H7 (cell line): ENCODE measurements around the gene DROSHA. TPM values are rescaled to one million over a fixed set of nuclear protein-coding genes. Genes with fewer than 3 reads are reported as not detected.
"Not testable (repeated sequence)": the region's sequence is repeated elsewhere in the genome, so short reads cannot be mapped to it uniquely, and the experiment has no call there.

Source experiments
- DNase-seq: peaks from one replicate; pipeline ENCODE4 v3.0.0; 2012
- H3K27me3 ChIP-seq: 2 replicates; pipeline ENCODE4 v1.6.0; 2011; ENCODE audit warnings: mild to moderate bottlenecking, low read length; ENCODE audit not compliant: control insufficient read depth, insufficient read depth
- H3K36me3 ChIP-seq: replicated peaks from 2 replicates; pipeline ENCODE4 v1.5.1; 2011; ENCODE audit warnings: low read length; ENCODE audit not compliant: control insufficient read depth, insufficient read depth
- H3K4me3 ChIP-seq: 2 replicates; pipeline ENCODE4 v1.5.1; 2011; ENCODE audit warnings: low read depth, mild to moderate bottlenecking, control low read depth, low read length, moderate library complexity; ENCODE audit not compliant: insufficient read depth
- total RNA-seq: library from RNA; depleted of rRNA; stranded (reverse); fragments of >200 nt; shearing (Covaris generic); gene quantifications from 2 replicates; pipeline ENCODE4 v1.2.3, GENCODE V29; 2014; rRNA removed

The DROSHA gene, protein sequence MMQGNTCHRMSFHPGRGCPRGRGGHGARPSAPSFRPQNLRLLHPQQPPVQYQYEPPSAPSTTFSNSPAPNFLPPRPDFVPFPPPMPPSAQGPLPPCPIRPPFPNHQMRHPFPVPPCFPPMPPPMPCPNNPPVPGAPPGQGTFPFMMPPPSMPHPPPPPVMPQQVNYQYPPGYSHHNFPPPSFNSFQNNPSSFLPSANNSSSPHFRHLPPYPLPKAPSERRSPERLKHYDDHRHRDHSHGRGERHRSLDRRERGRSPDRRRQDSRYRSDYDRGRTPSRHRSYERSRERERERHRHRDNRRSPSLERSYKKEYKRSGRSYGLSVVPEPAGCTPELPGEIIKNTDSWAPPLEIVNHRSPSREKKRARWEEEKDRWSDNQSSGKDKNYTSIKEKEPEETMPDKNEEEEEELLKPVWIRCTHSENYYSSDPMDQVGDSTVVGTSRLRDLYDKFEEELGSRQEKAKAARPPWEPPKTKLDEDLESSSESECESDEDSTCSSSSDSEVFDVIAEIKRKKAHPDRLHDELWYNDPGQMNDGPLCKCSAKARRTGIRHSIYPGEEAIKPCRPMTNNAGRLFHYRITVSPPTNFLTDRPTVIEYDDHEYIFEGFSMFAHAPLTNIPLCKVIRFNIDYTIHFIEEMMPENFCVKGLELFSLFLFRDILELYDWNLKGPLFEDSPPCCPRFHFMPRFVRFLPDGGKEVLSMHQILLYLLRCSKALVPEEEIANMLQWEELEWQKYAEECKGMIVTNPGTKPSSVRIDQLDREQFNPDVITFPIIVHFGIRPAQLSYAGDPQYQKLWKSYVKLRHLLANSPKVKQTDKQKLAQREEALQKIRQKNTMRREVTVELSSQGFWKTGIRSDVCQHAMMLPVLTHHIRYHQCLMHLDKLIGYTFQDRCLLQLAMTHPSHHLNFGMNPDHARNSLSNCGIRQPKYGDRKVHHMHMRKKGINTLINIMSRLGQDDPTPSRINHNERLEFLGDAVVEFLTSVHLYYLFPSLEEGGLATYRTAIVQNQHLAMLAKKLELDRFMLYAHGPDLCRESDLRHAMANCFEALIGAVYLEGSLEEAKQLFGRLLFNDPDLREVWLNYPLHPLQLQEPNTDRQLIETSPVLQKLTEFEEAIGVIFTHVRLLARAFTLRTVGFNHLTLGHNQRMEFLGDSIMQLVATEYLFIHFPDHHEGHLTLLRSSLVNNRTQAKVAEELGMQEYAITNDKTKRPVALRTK (N-terminal part only)
- total RNA-seq, result 36.0 and 81.8 TPM in 2 replicates

DNA sequence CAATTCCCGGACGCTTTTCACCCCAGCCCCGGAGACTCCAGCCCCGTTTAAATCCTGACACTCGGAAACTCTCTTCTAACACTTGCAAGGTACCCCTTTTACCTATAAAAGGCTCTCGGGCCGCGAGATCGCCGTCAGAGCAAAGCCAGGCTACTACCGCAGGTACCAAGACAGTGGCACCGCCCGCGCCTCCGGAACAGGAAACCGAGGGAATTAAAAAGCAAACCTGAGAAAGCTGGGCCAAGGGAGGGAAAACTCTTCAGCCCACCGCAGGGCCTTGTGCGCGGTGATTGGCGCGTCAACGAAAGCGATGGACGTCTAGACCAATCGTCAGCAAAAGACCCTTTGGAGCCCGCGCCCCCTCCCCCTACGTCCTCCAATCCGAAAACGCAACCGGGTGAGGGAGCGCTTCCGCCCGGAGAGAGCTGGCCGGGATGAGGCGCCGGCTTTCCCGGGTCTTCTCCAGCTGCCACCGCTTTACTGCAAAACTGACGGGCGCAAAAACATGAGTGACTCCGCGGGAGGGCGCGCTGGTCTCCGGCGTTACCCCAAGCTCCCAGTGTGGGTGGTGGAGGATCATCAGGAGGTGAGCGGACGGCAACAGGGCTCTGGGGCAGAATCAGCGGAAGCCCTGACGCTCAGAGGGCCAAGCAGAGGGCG is at the start of gene DROSHA, which contains the start of gene C5orf22:
Gene DROSHA, minus strand, starts transcription at position 206 of the 660 bp plus-strand sequence. CDS start 3,034 bp downstream, outside the sequence.
Gene C5orf22, plus strand, starts transcription at position 414 of the 660 bp plus-strand sequence. Its CDS starts 92 bp downstream, at position 506.
- Histone ChIP-seq H3K27me3 (no peaks in the 10 kb centered on the region), H3K36me3 (peaks cover 17% of the 10 kb centered on the region), H3K4me3 (peak within 1 kb of the TSS; percentile 90)
- DNase-seq, result peak; percentile 96

GRCh38 chr5:31579558-31579957 is 47.7 kb upstream of the DROSHA start:
- Histone ChIP-seq H3K4me3 (no peak overlapping the region), H3K36me3 (no peaks in the 10 kb centered on the region), H3K27me3 (no peaks in the 10 kb centered on the region)
- DNase-seq, result no peak

GRCh38 chr5:31577438-31577837 is 45.5 kb upstream of the DROSHA start:
- no peak for DNase-seq
- H3K36me3 ChIP-seq, result no peaks in the 10 kb centered on the region
- H3K4me3 ChIP-seq, result no peak overlapping the region
- H3K27me3 ChIP-seq, result no peaks in the 10 kb centered on the region

DNA sequence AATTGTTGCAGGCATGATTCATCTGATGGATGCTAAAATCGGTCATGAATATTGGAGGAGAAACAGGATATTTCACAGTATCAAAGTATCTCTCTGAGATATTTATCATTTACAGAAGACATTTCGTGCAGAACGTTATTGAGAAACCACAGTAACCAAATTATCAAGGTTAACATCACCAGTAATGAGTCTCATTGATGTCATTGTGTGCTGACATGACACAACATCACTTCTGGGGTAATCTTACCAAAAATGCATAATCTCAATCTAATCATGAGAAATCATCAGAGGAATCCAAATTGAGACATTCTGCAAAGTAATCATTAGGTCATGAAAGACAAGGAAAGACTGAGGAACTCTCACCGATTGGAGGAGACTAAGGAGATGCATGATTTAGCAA is 42.9 kb upstream of the DROSHA start:
- H3K27me3 ChIP-seq, result no peaks in the 10 kb centered on the region

GRCh38 chr5:31573494-31574142 is 41.7 kb upstream of the DROSHA start:
- Histone ChIP-seq H3K27me3 (no peaks in the 10 kb centered on the region), H3K36me3 (no peaks in the 10 kb centered on the region), H3K4me3 (no peak overlapping the region)
- no peak for DNase-seq

More for the DNA sequence above, 42.9 kb upstream of the DROSHA start:
- Histone ChIP-seq H3K36me3 (no peaks in the 10 kb centered on the region), H3K4me3 (no peak overlapping the region)
- DNase-seq, result no peak

DNA sequence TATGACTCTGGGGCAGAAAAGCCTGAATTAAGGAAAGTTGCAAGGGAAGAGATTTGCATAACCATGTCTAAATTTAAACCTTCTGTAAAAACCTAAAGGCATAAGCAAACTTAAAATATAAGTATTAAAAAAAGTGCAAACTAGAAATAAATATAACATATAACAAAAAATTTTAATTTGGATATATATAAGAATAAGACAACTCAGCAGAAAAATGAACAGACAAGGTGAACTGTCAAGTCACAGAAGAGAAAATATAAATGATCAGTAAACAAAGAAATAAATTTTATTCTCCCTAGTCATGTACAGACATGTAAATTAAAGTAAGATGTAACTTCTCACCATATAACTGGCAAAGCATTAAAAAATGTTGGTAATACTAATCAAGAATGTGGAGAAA is 37.2 kb upstream of the DROSHA start:
- Histone ChIP-seq H3K27me3 (no peaks in the 10 kb centered on the region), H3K4me3 (no peak overlapping the region), H3K36me3 (no peaks in the 10 kb centered on the region)
- DNase-seq, result no peak

- no peaks in the 10 kb centered on the region for H3K36me3 ChIP-seq
- no peaks in the 10 kb centered on the region for H3K27me3 ChIP-seq
- H3K4me3 ChIP-seq, result no peak overlapping the region
- DNase-seq, result no peak
Observed at GRCh38 chr5:31568302-31568835, 36.5 kb upstream of the DROSHA start.

DNA sequence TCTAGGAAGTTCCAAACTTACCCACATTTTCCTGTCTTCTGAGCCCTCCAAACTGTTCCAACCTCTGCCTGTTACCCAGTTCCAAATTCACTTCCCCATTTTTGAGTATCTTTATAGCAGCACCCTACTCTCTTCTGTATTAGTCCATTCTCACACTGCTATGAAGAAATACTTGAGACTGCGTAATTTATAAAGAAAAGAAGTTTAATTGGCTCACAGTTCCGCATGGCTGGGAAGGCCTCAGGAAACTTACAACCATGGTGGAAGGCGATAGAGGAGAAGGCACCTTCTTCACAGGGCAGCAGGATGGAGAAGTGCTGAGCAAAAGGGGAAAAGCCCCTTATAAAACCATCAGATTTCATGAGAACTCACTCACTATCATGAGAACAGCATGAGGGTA is 34.5 kb upstream of the DROSHA start:
- not testable (repeated sequence) for H3K4me3 ChIP-seq, DNase-seq, H3K27me3 ChIP-seq, H3K36me3 ChIP-seq

- Histone ChIP-seq H3K4me3 (no peak overlapping the region), H3K27me3 (no peaks in the 10 kb centered on the region), H3K36me3 (no peaks in the 10 kb centered on the region)
- DNase-seq, result no peak
Observed at GRCh38 chr5:31563216-31563615, 31.3 kb upstream of the DROSHA start.

- no peak for DNase-seq
- no peak overlapping the region for H3K4me3 ChIP-seq
- no peaks in the 10 kb centered on the region for H3K36me3 ChIP-seq
- H3K27me3 ChIP-seq, result no peaks in the 10 kb centered on the region
Observed at GRCh38 chr5:31561946-31562345, 30.1 kb upstream of the DROSHA start.

DNA sequence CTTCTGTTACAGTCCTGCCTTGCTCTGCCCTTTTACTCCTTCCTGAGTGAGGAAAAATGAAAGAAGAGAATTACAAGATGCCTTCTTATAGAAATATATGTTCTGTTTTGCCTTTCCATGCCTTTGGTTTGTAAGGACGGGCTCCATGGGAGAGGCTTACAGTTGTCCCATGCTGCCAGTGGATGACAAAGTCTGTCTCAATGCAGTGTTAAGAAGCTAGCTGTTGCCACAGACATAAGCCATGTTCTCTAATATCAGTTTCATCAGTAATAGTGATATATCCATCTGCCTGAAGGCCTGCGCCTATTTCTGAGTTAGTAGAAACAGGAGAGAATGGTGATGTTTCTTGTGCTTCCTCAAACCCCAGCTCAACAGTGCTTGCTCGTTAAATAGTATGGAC is 28.0 kb upstream of the DROSHA start:
- H3K4me3 ChIP-seq, result no peak overlapping the region
- no peaks in the 10 kb centered on the region for H3K36me3 ChIP-seq
- no peaks in the 10 kb centered on the region for H3K27me3 ChIP-seq
- DNase-seq, result no peak

- Histone ChIP-seq H3K4me3 (no peak overlapping the region), H3K27me3 (no peaks in the 10 kb centered on the region), H3K36me3 (peaks cover 2% of the 10 kb centered on the region)
- no peak for DNase-seq
Observed at GRCh38 chr5:31556461-31556860, 24.6 kb upstream of the DROSHA start.

GRCh38 chr5:31554552-31554951 is 22.7 kb upstream of the DROSHA start:
- Histone ChIP-seq H3K27me3 (no peaks in the 10 kb centered on the region), H3K36me3 (peaks cover 2% of the 10 kb centered on the region), H3K4me3 (no peak overlapping the region)
- DNase-seq, result no peak
